CD14-positive monocyte (primary cell): ENCODE results near the gene NADK. TPM values are rescaled to one million over a fixed set of nuclear protein-coding genes. Genes with fewer than 3 reads are reported as not detected.

Source experiments
- DNase-seq, 3 donors: peaks; one replicate each; pipeline ENCODE4 v3.0.0-alpha.2; 2011 to 2022
- H2AFZ ChIP-seq: 2 replicates; pipeline ENCODE4 v1.6.0; 2012; ENCODE audit warnings: mild to moderate bottlenecking, low read depth, low read length, inconsistent platforms; ENCODE audit not compliant: insufficient read depth, poor library complexity, severe bottlenecking
- H3K27ac ChIP-seq, 2 donors: 1 replicate in 1 of 2; 2 replicates in 1 of 2; pipeline ENCODE4 v1.5.1; 2012 to 2013; ENCODE audit warnings: low read length in 2 of 2, control low read depth in 1 of 2, inconsistent platforms in 1 of 2, low read depth in 1 of 2, mild to moderate bottlenecking in 1 of 2
- H3K27me3 ChIP-seq, 2 donors: one replicate each; pipeline versions ENCODE4 v1.6.0 to v1.6.1; 2011 to 2013; ENCODE audit warnings: low read length in 2 of 2; ENCODE audit not compliant: control insufficient read depth in 2 of 2, insufficient read depth in 2 of 2
- H3K36me3 ChIP-seq, 2 donors: replicated peaks in 1 of 2; 1 replicate in 1 of 2; 2 replicates in 1 of 2; pipeline versions ENCODE4 v1.5.1 to v1.6.1; 2012 to 2013; ENCODE audit warnings: low read length in 2 of 2, control low read depth in 1 of 2, inconsistent platforms in 1 of 2, mild to moderate bottlenecking in 1 of 2; ENCODE audit not compliant: insufficient read depth in 2 of 2, control insufficient read depth in 1 of 2
- H3K4me1 ChIP-seq, 2 donors: 1 replicate in 1 of 2; 2 replicates in 1 of 2; pipeline versions ENCODE4 v1.5.1 to v1.6.1; 2012 to 2013; ENCODE audit warnings: low read length in 2 of 2, control low read depth in 1 of 2, inconsistent platforms in 1 of 2, mild to moderate bottlenecking in 1 of 2, moderate library complexity in 1 of 2; ENCODE audit not compliant: insufficient read depth in 2 of 2, control insufficient read depth in 1 of 2
- H3K4me2 ChIP-seq: replicated peaks from 2 replicates; pipeline ENCODE3; 2012; ENCODE audit warnings: low read length, moderate library complexity, mild to moderate bottlenecking; ENCODE audit not compliant: poor library complexity, severe bottlenecking; ENCODE audit errors: extremely low read depth
- H3K4me3 ChIP-seq, 3 experiments: fragments of 200-600 bp in 1 of 3; sonication (generic) in 1 of 3; replicated peaks in 1 of 3; 1 replicate in 2 of 3; 2 replicates in 1 of 3; pipeline ENCODE4 v1.5.1; 2011 to 2013; ENCODE audit warnings: low read length in 3 of 3, mild to moderate bottlenecking in 3 of 3, control low read depth in 2 of 3, low read depth in 2 of 3, inconsistent platforms in 1 of 3, moderate library complexity in 1 of 3
- H3K79me2 ChIP-seq: 2 replicates; pipeline ENCODE4 v1.6.0; 2012; ENCODE audit warnings: mild to moderate bottlenecking, control low read depth, inconsistent platforms, low read length, moderate library complexity; ENCODE audit not compliant: insufficient read depth
- H3K9ac ChIP-seq: 2 replicates; pipeline ENCODE4 v1.6.0; 2017; ENCODE audit warnings: low read length, mild to moderate bottlenecking; ENCODE audit not compliant: insufficient read depth, poor library complexity, severe bottlenecking
- H3K9me3 ChIP-seq, 2 donors: replicated peaks in 1 of 2; 1 replicate in 1 of 2; 2 replicates in 1 of 2; pipeline versions ENCODE4 v1.5.1 to v1.6.1; 2012 to 2013; ENCODE audit warnings: low read length in 2 of 2, control low read depth in 1 of 2; ENCODE audit not compliant: control insufficient read depth in 1 of 2, insufficient read depth in 1 of 2
- H4K20me1 ChIP-seq: 2 replicates; pipeline ENCODE4 v1.6.0; 2012; ENCODE audit warnings: mild to moderate bottlenecking, low read length, control low read depth, moderate library complexity; ENCODE audit not compliant: insufficient read depth
- H3K27ac Mint-ChIP-seq, 7 donors: one replicate each; pipeline ENCODE4 v1.8.0; 2020; ENCODE audit warnings: mild to moderate bottlenecking in 7 of 7, mixed read lengths in 7 of 7, moderate library complexity in 6 of 7, inconsistent platforms in 2 of 7
- H3K27me3 Mint-ChIP-seq, 3 donors: one replicate each; pipeline ENCODE4 v1.8.0; 2021 to 2022; ENCODE audit warnings: low read depth in 3 of 3, mild to moderate bottlenecking in 3 of 3, mixed read lengths in 3 of 3, moderate library complexity in 3 of 3, inconsistent platforms in 1 of 3
- H3K36me3 Mint-ChIP-seq, 2 donors: one replicate each; pipeline ENCODE4 v1.8.0; 2020; ENCODE audit warnings: mixed read lengths in 2 of 2, inconsistent platforms in 1 of 2, mild to moderate bottlenecking in 1 of 2
- H3K4me1 Mint-ChIP-seq: one replicate; pipeline ENCODE4 v1.8.0; 2020; ENCODE audit warnings: mild to moderate bottlenecking, mixed read lengths
- H3K4me3 Mint-ChIP-seq, 2 donors: one replicate each; pipeline ENCODE4 v1.8.0; 2020; ENCODE audit warnings: mild to moderate bottlenecking in 2 of 2, mixed read lengths in 2 of 2, moderate library complexity in 1 of 2
- H3K9me3 Mint-ChIP-seq, 7 donors: one replicate each; pipeline ENCODE4 v1.8.0; 2020 to 2022; ENCODE audit warnings: mixed read lengths in 7 of 7, mild to moderate bottlenecking in 6 of 7, moderate library complexity in 6 of 7, inconsistent platforms in 2 of 7
- WGBS: methylation state at CpG from one replicate; pipeline ENCODE4 v1.1.5; 2013; ENCODE audit warnings: missing lambda C conversion rate; ENCODE audit not compliant: insufficient coverage; 5-methylcytosine and 5-hydroxymethylcytosine counted together
- intact Hi-C, 2 donors: fragments of 100-400 bp; cut with micrococcal nuclease; formaldehyde crosslinking; loops; one replicate each; pipeline versions ENCODE4 v1.15.0 to v1.15.1; 2023
- polyA plus RNA-seq, 3 donors: library from polyadenylated mRNA; depleted of rRNA in 1 of 3; unstranded in 2 of 3; stranded (reverse) in 1 of 3; fragments of 300-500 nt in 2 of 3; fragments of >200 nt in 1 of 3; fragmentation: Illumina TruSeq in 2 of 3; gene quantifications; 1 replicate in 2 of 3; 2 replicates in 1 of 3; pipeline ENCODE4 v1.2.3, GENCODE V29; 2012 to 2021
- TF ChIP-seq, protein P1 (sequence below): fragments of 200-600 bp; IDR thresholded peaks from one replicate; pipeline ENCODE4 v1.8.0; 2022; ENCODE audit warnings: antibody characterized with exemption, mild to moderate bottlenecking

The NADK gene
- polyA plus RNA-seq, 3 donors = 175 to 425 (median 235) TPM

DNA sequence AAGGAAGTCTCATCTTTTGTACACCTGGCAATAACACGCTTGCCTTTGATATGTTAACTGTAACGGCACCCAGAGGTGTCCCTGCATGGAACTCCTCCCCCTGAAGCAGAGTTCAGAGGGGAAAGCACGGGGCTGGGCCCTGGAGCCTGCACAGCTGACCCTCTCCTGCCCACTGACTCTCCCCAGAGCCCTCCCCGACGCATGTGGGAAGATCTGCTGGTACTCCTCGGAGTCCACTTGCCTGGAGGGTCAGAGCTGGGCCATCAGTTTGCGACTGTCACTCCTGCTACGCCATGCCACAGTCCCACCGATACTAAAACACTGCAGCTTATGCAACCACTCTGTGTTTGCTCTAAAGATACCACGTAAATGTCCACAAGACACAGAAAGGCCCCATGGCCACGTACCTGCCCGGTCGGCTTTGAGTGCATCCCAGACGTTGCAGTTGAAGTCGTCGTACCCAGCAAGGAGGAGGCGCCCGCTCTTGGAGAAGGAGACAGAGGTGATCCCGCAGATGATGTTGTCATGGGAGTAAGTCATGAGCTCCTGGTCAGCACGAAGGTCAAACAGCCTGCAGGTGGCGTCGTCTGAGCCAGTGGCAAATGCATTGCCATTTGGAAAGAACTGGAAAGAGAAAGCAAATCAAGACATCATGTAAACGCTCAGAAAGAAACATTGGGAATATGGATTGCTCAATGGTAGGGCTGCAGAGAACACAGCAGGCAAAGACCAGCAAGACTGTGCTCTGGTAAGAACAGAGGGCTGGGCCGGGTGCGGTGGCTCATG is 10.6 kb upstream of the NADK start:
- no peaks in the 10 kb centered on the region for H3K9me3 ChIP-seq
- H3K36me3 Mint-ChIP-seq = peaks cover 80 to 93% of the 10 kb centered on the region in 2 donors

GRCh38 chr1:1788136-1788535 is 9.9 kb upstream of the NADK start:
- Histone ChIP-seq H3K79me2 (peaks cover 88% of the 10 kb centered on the region), H3K4me1 (peaks cover 6 to 8% of the 10 kb centered on the region in 2 donors), H3K9ac (no peak overlapping the region), H3K9me3 (no peaks in the 10 kb centered on the region), H3K4me2 (no peak overlapping the region), H4K20me1 (peaks cover 95% of the 10 kb centered on the region), H3K36me3 (peaks cover 77 to 88% of the 10 kb centered on the region in 2 donors), H3K4me3 (no peak overlapping the region), H3K27ac (peak overlapping the region in 1 of 2 donors; percentile 58), H2AFZ (no peak overlapping the region), H3K27me3 (no peaks in the 10 kb centered on the region)
- 89% methylated on average over 5 of the region's 7 CpGs for WGBS
- Mint-ChIP-seq H3K36me3 (peaks cover 73 to 86% of the 10 kb centered on the region in 2 donors), H3K4me3 (no peak overlapping the region), H3K4me1 (peaks cover 15% of the 10 kb centered on the region), H3K9me3 (no peaks in the 10 kb centered on the region), H3K27me3 (no peaks in the 10 kb centered on the region), H3K27ac (peak overlapping the region in 3 of 7 donors; percentile 37 to 86 (median 80))
- TF ChIP-seq, protein P1, sequence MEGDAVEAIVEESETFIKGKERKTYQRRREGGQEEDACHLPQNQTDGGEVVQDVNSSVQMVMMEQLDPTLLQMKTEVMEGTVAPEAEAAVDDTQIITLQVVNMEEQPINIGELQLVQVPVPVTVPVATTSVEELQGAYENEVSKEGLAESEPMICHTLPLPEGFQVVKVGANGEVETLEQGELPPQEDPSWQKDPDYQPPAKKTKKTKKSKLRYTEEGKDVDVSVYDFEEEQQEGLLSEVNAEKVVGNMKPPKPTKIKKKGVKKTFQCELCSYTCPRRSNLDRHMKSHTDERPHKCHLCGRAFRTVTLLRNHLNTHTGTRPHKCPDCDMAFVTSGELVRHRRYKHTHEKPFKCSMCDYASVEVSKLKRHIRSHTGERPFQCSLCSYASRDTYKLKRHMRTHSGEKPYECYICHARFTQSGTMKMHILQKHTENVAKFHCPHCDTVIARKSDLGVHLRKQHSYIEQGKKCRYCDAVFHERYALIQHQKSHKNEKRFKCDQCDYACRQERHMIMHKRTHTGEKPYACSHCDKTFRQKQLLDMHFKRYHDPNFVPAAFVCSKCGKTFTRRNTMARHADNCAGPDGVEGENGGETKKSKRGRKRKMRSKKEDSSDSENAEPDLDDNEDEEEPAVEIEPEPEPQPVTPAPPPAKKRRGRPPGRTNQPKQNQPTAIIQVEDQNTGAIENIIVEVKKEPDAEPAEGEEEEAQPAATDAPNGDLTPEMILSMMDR = no peak
- intact Hi-C loops = no loop called here
- DNase-seq = no peak

More for the DNA sequence above, 10.6 kb upstream of the NADK start:
- WGBS = 88% methylated on average over 25 of the region's 25 CpGs
- Mint-ChIP-seq H3K9me3 (no peaks in the 10 kb centered on the region), H3K27me3 (no peaks in the 10 kb centered on the region), H3K4me1 (peaks cover 8% of the 10 kb centered on the region), H3K4me3 (no peak overlapping the region), H3K27ac (peak overlapping the region; percentile 7 to 85 (median 62))
- H3K4me2 ChIP-seq = no peak overlapping the region
- TF ChIP-seq, protein P1 = peak; percentile 24
- H3K36me3 ChIP-seq = peaks cover 84 to 95% of the 10 kb centered on the region in 2 donors
- no peak overlapping the region for H3K9ac ChIP-seq
- H3K79me2 ChIP-seq = peaks cover 88% of the 10 kb centered on the region
- H4K20me1 ChIP-seq = peaks cover 95% of the 10 kb centered on the region
- H3K4me3 ChIP-seq = no peak overlapping the region
- DNase-seq = no peak
- no peaks in the 10 kb centered on the region for H3K27me3 ChIP-seq
- H3K27ac ChIP-seq = peak overlapping the region in 1 of 2 donors; percentile 58
- H3K4me1 ChIP-seq = peaks cover 0 to 1% of the 10 kb centered on the region in 2 donors
- intact Hi-C loops = no loop called here
- no peak overlapping the region for H2AFZ ChIP-seq
